B cell (primary cell): ENCODE data around the gene GAD1. TPM values are rescaled to one million over a fixed set of nuclear protein-coding genes. Genes with fewer than 3 reads are reported as not detected.

Experiments used
- ATAC-seq: fragments of 200-7000 bp; cut with Tn5 transposase; one replicate; pipeline ENCODE4 v1.10.0; 2021; ENCODE audit warnings: low read depth, mild to moderate bottlenecking, moderate number of reproducible peaks, moderate library complexity
- CTCF ChIA-PET: fragments of 350-600 bp; sonication (Branson Sonifier 250); formaldehyde crosslinking; loops from one replicate; lab custom pipeline; 2021; ENCODE audit warnings: antibody characterized with exemption, inconsistent platforms; lab: Charles Lee
- POLR2A ChIA-PET: fragments of 350-600 bp; sonication (Branson Sonifier 250); formaldehyde crosslinking; loops from one replicate; lab custom pipeline; 2021; ENCODE audit warnings: antibody characterized with exemption; lab: Charles Lee
- DNase-seq: peaks from one replicate; pipeline ENCODE4 v3.0.0; 2013
- H2AFZ ChIP-seq: 2 replicates; pipeline ENCODE4 v1.6.1; 2012; ENCODE audit warnings: mild to moderate bottlenecking, low read depth, low read length; ENCODE audit not compliant: insufficient read depth, poor library complexity, severe bottlenecking
- H3K27ac ChIP-seq, 2 donors: 1 replicate in 1 of 2; 2 replicates in 1 of 2; pipeline ENCODE4 v1.5.1; 2012 to 2013; ENCODE audit warnings: low read length in 2 of 2, mild to moderate bottlenecking in 2 of 2, moderate library complexity in 1 of 2
- H3K27me3 ChIP-seq, 4 experiments: fragments of 200-600 bp in 1 of 4; sonication (generic) in 1 of 4; replicated peaks in 1 of 4; 1 replicate in 2 of 4; 2 replicates in 2 of 4; pipeline versions ENCODE4 v1.6.1 to v1.7.0; 2013 to 2016; ENCODE audit warnings: low read length in 3 of 4, mild to moderate bottlenecking in 2 of 4, mixed read lengths in 1 of 4, moderate library complexity in 1 of 4; ENCODE audit not compliant: insufficient read depth in 4 of 4, control insufficient read depth in 3 of 4; ENCODE audit errors: control extremely low read depth in 1 of 4
- H3K36me3 ChIP-seq, 2 experiments: replicated peaks in 1 of 2; 1 replicate in 1 of 2; 2 replicates in 1 of 2; pipeline versions ENCODE4 v1.6.1 to v1.7.1; 2013; ENCODE audit warnings: low read length in 1 of 2; ENCODE audit not compliant: insufficient read depth in 2 of 2, control insufficient read depth in 1 of 2; ENCODE audit errors: control extremely low read depth in 1 of 2, extremely low read depth in 1 of 2
- H3K4me1 ChIP-seq, 2 donors: fragments of 200-600 bp in 1 of 2; sonication (generic) in 1 of 2; 1 replicate in 1 of 2; 2 replicates in 1 of 2; pipeline versions ENCODE4 v1.5.1 to v1.6.1; 2013 to 2017; ENCODE audit warnings: low read length in 2 of 2; ENCODE audit not compliant: control insufficient read depth in 2 of 2, insufficient read depth in 2 of 2
- H3K4me2 ChIP-seq: replicated peaks from 2 replicates; pipeline ENCODE3; 2012; ENCODE audit warnings: mild to moderate bottlenecking, low read depth, low read length; ENCODE audit not compliant: poor library complexity, severe bottlenecking
- H3K4me3 ChIP-seq, 5 experiments: fragments of 200-600 bp in 1 of 5; sonication (generic) in 1 of 5; 1 replicate in 3 of 5; 2 replicates in 2 of 5; pipeline versions ENCODE4 v1.5.1 to v1.7.0; 2011 to 2016; ENCODE audit warnings: low read length in 4 of 5, mild to moderate bottlenecking in 4 of 5, low read depth in 2 of 5, control low read depth in 1 of 5, moderate library complexity in 1 of 5; ENCODE audit not compliant: insufficient read depth in 1 of 5; ENCODE audit errors: control extremely low read depth in 1 of 5, extremely low read depth in 1 of 5
- H3K79me2 ChIP-seq: fragments of 200-600 bp; sonication (generic); one replicate; pipeline ENCODE4 v1.6.0; 2016; ENCODE audit warnings: low read length; ENCODE audit not compliant: control insufficient read depth, insufficient read depth
- H3K9ac ChIP-seq: fragments of 200-600 bp; sonication (generic); 2 replicates; pipeline ENCODE4 v1.6.1; 2017; ENCODE audit warnings: mild to moderate bottlenecking, low read length, moderate library complexity
- H3K9me3 ChIP-seq, 3 donors: one replicate each; pipeline versions ENCODE4 v1.6.1 to v1.7.1; 2013; ENCODE audit warnings: low read length in 2 of 3; ENCODE audit not compliant: control insufficient read depth in 2 of 3, insufficient read depth in 1 of 3; ENCODE audit errors: control extremely low read depth in 1 of 3
- H4K20me1 ChIP-seq: 2 replicates; pipeline ENCODE4 v1.6.0; 2012; ENCODE audit warnings: mild to moderate bottlenecking, low read length; ENCODE audit not compliant: insufficient read depth, control insufficient read depth, poor library complexity, severe bottlenecking
- H3K27ac Mint-ChIP-seq: one replicate; pipeline ENCODE4 v1.8.0; 2021; ENCODE audit warnings: mixed read lengths
- H3K27me3 Mint-ChIP-seq: one replicate; pipeline ENCODE4 v1.8.0; 2021; ENCODE audit warnings: mixed read lengths
- H3K4me1 Mint-ChIP-seq: one replicate; pipeline ENCODE4 v1.8.0; 2021; ENCODE audit warnings: mixed read lengths
- H3K4me3 Mint-ChIP-seq: one replicate; pipeline ENCODE4 v1.8.0; 2021; ENCODE audit warnings: mixed read lengths
- H3K9me3 Mint-ChIP-seq: one replicate; pipeline ENCODE4 v1.8.0; 2022; ENCODE audit warnings: mixed read lengths; ENCODE audit not compliant: insufficient read depth
- CTCF ChIP-seq: fragments of 200-600 bp; IDR thresholded peaks from one replicate; pipeline ENCODE4 v1.8.0; 2022; ENCODE audit warnings: antibody characterized with exemption, mild to moderate bottlenecking
- EZH2 ChIP-seq: IDR thresholded peaks from 2 replicates; pipeline ENCODE4 v1.6.1; 2012; ENCODE audit warnings: borderline replicate concordance, low read depth, mild to moderate bottlenecking, moderate library complexity, low read length; ENCODE audit not compliant: insufficient read depth, poor library complexity, severe bottlenecking
- WGBS: methylation state at CpG from one replicate; pipeline ENCODE4 v1.1.5; 2013; ENCODE audit warnings: missing lambda C conversion rate; ENCODE audit not compliant: insufficient coverage; 5-methylcytosine and 5-hydroxymethylcytosine counted together
- intact Hi-C: fragments of 100-400 bp; cut with micrococcal nuclease; formaldehyde crosslinking; loops from one replicate; pipeline ENCODE4 v1.10.0; 2022
- polyA plus RNA-seq: library from polyadenylated mRNA; depleted of rRNA; stranded (reverse); fragments of >200 nt; gene quantifications from 2 replicates; pipeline ENCODE4 v1.2.3, GENCODE V29; 2012
- total RNA-seq, 2 donors: library from RNA; stranded (reverse); fragments of 120-200 nt in 1 of 2; gene quantifications; 1 replicate in 1 of 2; 2 replicates in 1 of 2; pipeline versions ENCODE4 v1.2.3 to v1.2.4, GENCODE V29; 2013 to 2022

Gene GAD1
- total and polyA plus RNA-seq, 2 donors (not counting 1 experiment from before 2014, with no cell fraction given): not detected

- no peak for DNase-seq
- Histone ChIP-seq H3K4me3 (no peak overlapping the region), H3K4me2 (no peak overlapping the region), H3K4me1 (no peaks in the 10 kb centered on the region), H3K27ac (no peak overlapping the region), H2AFZ (no peak overlapping the region), H3K27me3 (peaks cover 0 to 5% (median 2%) of the 10 kb centered on the region in 4 experiments), H3K9ac (no peak overlapping the region), H3K9me3 (no peaks in the 10 kb centered on the region), H3K79me2 (no peaks in the 10 kb centered on the region), H4K20me1 (no peaks in the 10 kb centered on the region), H3K36me3 (no peaks in the 10 kb centered on the region)
- WGBS: no CpG with 5 or more reads among the region's 1 CpG
- Mint-ChIP-seq H3K4me3 (no peak overlapping the region), H3K4me1 (no peaks in the 10 kb centered on the region), H3K27me3 (peaks cover 30% of the 10 kb centered on the region), H3K9me3 (no peaks in the 10 kb centered on the region), H3K27ac (no peak overlapping the region)
- TF ChIP-seq CTCF: no peak
- no peak for TF ChIP-seq EZH2
- POLR2A ChIA-PET: no interaction called here
- intact Hi-C loops: no loop called here
- no peak for ATAC-seq
- CTCF ChIA-PET: no interaction called here
These were observed 37.4 kb upstream of the GAD1 start for GRCh38 chr2:170779304-170779703.

DNA sequence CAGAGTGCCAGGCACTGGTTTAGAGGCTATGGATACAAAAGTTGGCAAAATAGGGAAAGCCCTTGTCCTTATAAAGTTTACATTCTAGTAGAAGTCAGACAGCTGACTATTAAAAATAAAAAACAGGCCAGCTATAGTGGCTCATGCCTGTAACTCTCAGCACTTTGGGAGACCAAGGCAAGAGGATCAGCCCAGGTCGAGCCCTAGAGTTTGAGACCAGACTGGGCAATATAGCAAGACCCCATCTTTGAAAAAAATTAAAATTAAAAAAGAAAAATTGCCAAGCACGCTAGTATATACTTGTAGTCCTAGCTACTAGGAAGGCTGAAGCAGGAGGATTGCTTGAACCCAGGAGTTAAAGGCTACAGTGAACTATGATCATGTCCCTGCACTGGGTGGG is 34.0 kb upstream of the GAD1 start:
- intact Hi-C loops: no loop called here
- TF ChIP-seq EZH2: no peak
- TF ChIP-seq CTCF: no peak
- Histone ChIP-seq H3K9ac (no peak overlapping the region), H3K27me3 (peaks cover 0 to 12% (median 8%) of the 10 kb centered on the region in 4 experiments), H3K4me3 (no peak overlapping the region), H4K20me1 (no peaks in the 10 kb centered on the region), H3K9me3 (no peaks in the 10 kb centered on the region), H3K4me2 (no peak overlapping the region), H3K36me3 (no peaks in the 10 kb centered on the region), H3K79me2 (no peaks in the 10 kb centered on the region), H3K27ac (no peak overlapping the region), H2AFZ (no peak overlapping the region), H3K4me1 (no peaks in the 10 kb centered on the region)
- Mint-ChIP-seq H3K4me3 (no peak overlapping the region), H3K27ac (no peak overlapping the region), H3K9me3 (no peaks in the 10 kb centered on the region), H3K27me3 (peaks cover 36% of the 10 kb centered on the region), H3K4me1 (no peaks in the 10 kb centered on the region)
- DNase-seq (no peak), ATAC-seq (no peak)
- 67% methylated on average over 2 of the region's 2 CpGs for WGBS
- CTCF ChIA-PET: no interaction called here
- POLR2A ChIA-PET: no interaction called here
